Cardiac fibroblast (primary cell): ENCODE data around the gene DNAH14.
"Not testable (repeated sequence)": the region's sequence is repeated elsewhere in the genome, so short reads cannot be mapped to it uniquely, and the experiment has no call there.

Source experiments
- DNase-seq, 2 donors: peaks; one replicate each; pipeline versions ENCODE4 v3.0.0 to v3.0.0-alpha.2; 2010; ENCODE audit warnings: low read depth in 2 of 2
- H3K4me3 ChIP-seq, 2 donors: replicated peaks in 1 of 2; 1 replicate in 1 of 2; 2 replicates in 1 of 2; pipeline ENCODE4 v1.5.1; 2011; ENCODE audit warnings: low read depth in 2 of 2, low read length in 2 of 2, mild to moderate bottlenecking in 2 of 2, moderate library complexity in 1 of 2
- CTCF ChIP-seq: IDR thresholded peaks from one replicate; pipeline ENCODE4 v1.5.1; 2011; ENCODE audit warnings: low read depth, mild to moderate bottlenecking, low read length, inconsistent platforms

Gene DNAH14

GRCh38 chr1:225119307-225119706, 189.8 kb downstream of the DNAH14 start:
- DNase-seq, result no peak
- no peak overlapping the region for H3K4me3 ChIP-seq
- no peak for TF ChIP-seq CTCF

- H3K4me3 ChIP-seq, result no peak overlapping the region
- no peak for DNase-seq
- no peak for TF ChIP-seq CTCF
Measured at GRCh38 chr1:225121095-225121494, 191.6 kb downstream of the DNAH14 start.

- DNase-seq, result no peak
- no peak overlapping the region for H3K4me3 ChIP-seq
- no peak for TF ChIP-seq CTCF
Measured at GRCh38 chr1:225131869-225132268, 202.4 kb downstream of the DNAH14 start.

- no peak for DNase-seq
- no peak overlapping the region for H3K4me3 ChIP-seq
- TF ChIP-seq CTCF, result no peak
Measured at GRCh38 chr1:225137976-225138375, 208.5 kb downstream of the DNAH14 start.

GRCh38 chr1:225143001-225143400, 213.5 kb downstream of the DNAH14 start:
- no peak overlapping the region for H3K4me3 ChIP-seq
- DNase-seq, result no peak
- no peak for TF ChIP-seq CTCF

- no peak for TF ChIP-seq CTCF
- DNase-seq, result no peak
- H3K4me3 ChIP-seq, result no peak overlapping the region
Measured at GRCh38 chr1:225146478-225146877, 217.0 kb downstream of the DNAH14 start.

- H3K4me3 ChIP-seq, DNase-seq: not testable (repeated sequence)
Measured at GRCh38 chr1:225147791-225148190, 218.3 kb downstream of the DNAH14 start.

- H3K4me3 ChIP-seq, result no peak overlapping the region
- no peak for DNase-seq
- TF ChIP-seq CTCF, result no peak
Measured at GRCh38 chr1:225152061-225152460, 222.6 kb downstream of the DNAH14 start.
